HG02884 (cell line): ENCODE results near the gene DMGDH.

ENCODE experiments used
- ATAC-seq: cut with Tn5 transposase; IDR thresholded peaks from one replicate; pipeline ENCODE4 v1.9.1; 2021; ENCODE audit warnings: mild to moderate bottlenecking, moderate library complexity; ENCODE audit not compliant: unreplicated experiment

The DMGDH gene

DNA sequence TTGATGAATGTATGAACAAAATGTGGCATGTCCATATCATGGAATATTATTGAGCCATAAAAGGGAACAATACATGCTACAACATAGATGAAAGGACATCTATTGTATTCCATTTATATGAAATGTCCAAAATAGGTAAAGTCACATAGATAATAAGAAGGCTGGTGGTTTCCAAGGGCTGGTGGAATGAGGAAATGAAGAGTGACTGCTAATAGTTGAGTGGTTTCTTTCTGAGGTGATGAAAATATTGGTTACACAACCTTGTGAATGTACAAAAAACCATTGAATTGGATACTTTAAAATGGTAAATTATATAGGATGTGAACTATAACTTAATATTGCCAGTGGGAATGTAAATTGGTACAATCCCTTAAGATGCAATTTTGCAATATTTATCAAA is 89.6 kb downstream of the DMGDH start:
- no peak for ATAC-seq

DNA sequence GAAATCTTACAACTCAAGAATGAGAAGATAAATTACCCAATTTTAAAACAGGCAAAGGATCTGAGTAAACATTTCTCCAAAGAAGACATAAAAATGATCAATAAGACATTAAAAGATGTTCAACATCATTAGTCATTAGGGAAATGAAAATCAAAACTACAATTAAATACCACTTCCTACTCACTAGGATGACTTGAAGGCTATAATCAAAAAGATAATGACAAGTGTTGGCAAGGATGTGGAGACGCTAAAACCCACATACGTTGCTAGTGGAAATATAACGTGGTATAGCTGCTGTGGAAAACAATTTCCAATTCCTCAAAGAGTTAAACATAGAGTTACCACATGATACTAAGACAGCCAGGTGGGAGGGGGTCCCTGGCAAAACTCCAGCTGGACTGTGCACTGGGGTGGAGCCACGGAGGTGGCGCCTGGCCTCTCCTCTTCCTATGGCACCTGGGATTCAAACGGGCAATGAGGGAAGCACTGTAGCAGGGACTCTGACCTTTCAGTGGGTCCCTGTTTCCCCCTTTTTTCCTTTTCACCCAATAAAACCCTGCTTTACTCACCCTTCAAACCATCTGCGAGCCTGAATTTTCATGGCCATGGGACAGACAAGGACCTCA is 90.2 kb downstream of the DMGDH start:
- ATAC-seq: no peak

DNA sequence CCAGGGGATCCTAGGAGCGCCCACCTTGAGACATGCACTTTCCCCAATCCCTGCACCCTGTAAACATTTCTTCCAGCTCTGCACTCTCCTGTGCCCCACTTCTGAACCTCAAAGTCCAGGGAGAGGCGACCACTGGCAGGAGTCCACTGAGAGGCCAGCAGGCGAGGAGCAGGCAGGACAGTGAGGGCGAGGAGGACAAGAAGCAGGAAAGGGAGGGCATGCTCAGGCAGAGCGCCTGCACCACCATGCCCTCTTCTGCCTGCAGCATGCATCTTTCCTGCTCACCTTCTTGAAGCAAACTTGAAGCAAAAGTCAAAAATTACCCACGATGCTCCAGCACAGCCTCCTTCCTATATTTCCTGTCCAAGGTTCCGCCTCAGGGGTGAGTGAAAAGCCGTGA is 94.4 kb downstream of the DMGDH start:
- ATAC-seq: no peak

DNA sequence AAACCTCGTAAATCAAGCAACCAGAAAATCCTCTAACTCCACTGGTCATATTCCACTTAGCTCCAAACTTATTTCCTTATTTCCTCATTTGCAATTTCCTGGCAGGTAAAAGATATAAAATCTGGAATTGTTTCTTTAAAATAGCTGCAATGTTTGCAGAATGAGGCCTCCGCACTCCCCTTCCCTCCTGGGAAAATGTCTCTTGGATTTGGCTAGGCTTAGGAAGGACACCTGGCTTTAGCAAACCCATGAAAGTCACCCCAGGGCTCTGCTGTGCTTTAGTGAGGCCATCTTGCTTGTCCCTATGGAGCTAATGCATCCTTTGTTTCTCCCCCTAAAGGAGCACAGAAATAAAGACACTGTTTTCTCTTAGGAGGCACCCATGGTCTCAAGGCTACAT is 94.9 kb downstream of the DMGDH start:
- no peak for ATAC-seq

DNA sequence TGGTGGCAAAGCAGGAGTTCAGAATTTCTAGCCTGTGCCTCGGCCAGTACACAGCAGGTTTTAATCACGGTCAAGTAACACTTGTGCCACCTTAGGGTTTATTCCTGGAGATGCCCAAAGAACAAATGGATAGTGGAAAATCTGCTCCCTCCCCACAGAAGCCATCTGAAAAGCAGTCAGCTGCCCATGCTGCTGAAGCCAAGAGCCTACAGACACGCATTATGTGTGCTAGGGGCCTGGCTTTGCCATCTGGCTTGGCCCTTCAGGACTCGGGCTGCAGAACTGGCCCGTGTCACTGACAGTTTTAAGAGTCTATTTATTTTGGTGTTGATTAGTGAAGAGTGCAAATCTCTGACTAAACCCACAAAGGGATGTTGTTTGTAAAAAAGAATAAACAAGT is 95.5 kb downstream of the DMGDH start:
- no peak for ATAC-seq

DNA sequence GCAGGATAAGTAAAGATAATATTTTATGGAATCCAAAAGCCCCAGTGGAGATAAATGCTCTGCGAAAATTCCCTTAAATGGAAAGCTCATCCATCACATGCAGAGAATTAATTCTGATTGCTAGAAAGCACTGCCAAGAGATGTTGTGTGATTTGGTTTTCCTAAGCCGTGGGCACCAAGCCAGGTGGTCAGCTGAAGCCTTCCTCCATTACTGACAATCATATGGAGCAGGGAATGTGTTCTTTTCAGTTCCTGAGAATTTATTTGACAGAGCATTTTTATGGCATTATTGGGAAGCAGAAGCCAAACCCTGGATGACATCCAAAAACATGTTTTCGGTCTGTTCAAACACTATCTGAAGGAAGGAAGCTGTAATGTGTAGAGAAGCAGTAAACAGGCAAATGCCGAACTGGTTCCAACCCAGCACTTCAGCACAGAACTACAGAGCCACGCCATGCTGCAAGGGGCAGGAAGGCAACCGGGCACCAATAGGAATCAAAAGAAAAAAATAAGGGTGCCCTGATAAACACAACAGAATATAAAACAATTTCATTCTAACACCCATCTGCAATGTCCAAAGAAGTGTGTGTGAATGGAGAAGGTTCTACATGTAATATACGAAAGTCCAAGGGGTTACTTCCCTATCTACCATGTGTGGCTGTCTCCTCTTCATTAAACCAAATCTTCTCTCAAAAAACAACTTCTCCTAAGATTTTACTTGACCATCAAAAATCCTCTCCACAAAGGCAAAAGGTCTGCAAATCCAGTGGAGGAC is 96.6 kb downstream of the DMGDH start:
- no peak for ATAC-seq

DNA sequence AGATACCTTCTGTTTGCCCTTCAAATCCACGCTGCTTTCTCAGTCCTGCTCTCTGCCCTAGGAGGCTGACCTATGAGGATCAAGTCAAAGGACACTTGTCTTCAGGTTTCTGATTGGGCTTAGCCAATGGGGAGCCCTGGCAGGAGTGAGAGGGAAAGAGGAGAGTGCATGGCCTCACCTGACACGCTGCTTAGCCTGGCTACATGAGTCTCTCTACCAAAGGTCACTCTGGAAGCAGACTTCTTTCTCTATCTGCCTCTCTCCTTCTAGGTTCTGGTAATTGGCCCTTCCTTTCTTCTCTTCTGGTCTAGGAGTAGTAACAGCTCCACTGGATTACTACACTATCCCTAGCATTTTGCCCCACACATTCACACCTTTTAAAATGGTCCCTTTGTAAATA is 97.5 kb downstream of the DMGDH start:
- no peak for ATAC-seq

DNA sequence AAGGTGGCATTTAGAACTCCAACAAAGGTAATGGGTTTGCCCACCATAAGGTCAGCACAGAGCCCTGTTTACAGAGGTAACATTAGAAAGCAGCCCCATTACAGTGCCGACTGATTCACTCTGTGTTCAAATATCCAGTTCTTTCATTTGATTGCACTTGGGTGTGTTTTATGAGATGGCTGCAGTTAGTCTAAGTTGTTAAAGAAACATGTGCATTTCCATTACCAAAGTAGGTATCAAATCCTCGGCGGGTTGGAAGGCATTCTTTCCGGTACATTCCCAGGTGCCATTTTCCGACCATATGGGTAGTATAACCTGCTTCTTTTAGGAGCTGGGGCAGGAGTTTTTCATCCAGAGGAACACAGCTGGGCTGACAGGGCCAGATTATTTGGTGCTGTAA is 100.7 kb downstream of the DMGDH start:
- ATAC-seq: no peak

DNA sequence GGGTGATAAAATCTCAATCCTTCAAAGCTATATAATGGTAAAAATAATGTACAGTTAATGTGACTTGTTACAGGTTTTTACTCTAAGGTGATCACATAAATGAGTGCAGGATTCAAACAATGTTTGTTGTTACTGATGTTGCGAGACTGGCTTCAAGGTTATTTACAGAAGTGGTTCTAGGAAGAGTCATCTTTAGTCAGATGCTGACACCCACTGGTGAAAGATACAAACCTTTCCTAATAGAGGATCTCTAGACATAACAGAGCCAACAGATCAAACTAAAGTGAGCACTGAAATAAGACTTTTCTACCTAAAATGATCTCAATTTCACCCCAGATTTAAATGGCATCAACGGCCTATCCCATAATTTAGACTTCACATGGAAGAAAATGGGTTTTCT is 104.6 kb downstream of the DMGDH start:
- no peak for ATAC-seq

DNA sequence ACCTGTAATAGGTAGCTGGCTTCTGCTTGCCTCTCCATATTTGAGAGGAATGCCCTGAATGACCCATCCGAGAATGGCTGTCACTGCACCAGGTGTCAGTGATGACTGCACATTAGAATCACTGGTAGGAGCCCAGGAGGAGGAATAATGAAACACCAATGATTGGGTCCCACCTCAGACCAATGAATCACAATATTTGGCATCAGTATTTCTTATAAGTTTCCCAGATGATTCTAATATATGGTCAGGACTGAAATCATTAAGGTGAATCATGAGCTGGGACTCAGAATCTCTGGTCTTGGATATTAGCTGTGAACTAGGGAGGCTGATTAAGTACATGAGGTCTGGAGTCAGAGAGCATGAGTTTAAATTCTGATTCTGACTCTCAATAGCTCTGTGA is 107.7 kb downstream of the DMGDH start:
- no peak for ATAC-seq

DNA sequence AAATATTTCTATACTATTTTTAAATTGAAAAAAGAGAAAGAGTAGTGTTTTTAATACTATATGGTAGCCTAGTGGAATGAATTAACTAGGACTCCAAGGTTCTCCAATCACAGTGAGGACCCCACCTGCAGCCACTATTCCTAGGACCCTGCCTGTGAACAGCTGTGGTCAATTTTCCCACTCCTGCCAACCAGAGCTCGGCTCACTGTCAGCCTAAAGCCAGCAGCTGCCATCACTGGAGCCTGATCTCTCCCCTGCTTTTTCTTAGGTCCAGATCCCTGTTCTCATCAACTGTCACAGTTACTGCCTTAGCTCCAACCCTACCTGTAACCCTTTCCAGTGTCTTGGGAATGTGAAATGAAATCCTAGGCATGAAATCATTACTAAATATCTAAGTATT is 109.7 kb downstream of the DMGDH start:
- ATAC-seq: no peak

DNA sequence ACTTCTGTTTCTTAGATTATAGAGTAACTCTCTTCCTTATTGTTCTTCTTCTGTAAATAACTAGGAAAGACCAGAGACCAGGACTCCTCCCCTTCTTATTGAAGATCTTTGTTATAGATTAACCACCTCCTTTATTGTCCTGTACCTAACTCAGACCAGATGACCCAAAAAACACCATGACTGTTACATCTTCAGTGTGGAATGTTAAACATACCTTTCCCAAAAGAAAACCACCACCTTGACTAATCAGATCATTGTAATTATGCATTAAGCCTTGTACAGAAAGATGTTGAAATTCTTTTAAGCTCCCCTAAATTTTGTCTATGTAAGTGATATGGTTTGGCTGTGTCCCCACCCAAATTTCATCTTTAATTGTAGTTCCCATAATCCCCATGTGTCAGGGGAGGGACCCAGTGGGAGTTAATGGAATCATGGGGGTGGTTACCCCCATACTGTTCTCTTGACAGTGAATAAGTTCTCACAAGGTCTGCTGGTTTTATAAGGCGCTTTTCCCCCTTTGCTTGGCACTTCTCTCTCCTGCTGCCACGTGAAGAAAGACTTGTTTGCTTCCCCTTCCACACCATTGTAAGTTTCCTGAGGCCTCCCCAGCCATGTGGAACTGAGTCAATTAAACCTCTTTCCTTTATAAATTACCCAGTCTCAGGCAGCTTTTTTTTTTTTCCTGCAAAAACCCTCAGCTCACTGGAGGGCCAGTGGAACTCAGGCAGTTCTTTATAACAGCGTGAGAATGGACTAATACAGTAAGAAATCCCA is 110.6 kb downstream of the DMGDH start:
- no peak for ATAC-seq

DNA sequence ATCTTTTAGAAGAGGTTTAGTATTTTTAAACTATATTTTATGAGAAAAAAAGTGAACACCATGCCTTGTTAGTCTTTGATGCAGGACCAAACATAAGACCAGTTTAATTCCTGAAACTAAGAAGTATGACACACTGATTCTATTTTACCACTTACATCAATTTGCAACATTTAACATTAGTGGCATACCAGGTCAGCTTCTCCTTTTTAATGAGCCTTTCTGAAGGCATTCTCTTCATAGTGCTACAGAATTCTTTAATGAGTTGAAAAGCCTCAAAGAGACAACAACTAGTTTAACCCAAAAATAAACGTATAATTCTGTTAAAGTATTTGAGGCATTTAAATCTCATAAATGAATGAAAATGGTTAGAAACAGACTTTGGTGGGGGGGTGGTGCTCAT is 112.6 kb downstream of the DMGDH start:
- ATAC-seq: no peak

DNA sequence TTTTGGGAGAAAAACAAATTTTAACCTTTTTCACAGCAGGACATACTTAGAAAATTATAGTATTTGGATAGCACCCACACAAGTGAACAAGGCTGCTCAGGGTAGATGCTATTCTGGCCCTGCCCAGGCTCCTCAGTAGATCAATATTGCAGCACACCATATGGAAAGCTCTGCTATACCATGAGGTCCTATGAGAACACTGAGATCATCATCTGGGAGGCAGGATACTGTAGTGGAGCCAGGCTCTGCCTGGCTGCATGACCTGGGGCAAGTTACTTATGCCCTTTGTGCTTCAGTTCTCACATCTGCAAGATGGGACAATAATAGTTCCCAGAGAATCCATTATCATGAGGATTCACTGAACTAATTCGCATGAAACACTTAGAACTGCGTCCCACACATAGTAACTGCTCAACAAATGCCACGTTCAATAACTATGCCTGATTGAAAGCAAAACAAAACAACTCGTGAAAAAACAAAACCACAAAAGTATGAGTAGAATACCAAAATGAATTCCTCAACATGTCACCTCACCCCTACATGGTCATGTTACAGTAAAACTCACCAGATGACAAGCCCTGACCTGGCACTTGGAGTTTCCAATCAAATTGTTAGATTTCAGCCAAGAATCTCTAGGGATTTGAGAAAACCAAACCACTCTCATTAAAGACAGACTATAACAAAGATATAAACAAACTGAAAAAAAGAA is 116.2 kb downstream of the DMGDH start:
- no peak for ATAC-seq
